Lower leg skin (tissue), 4 donors: ENCODE measurements around the gene GPR137C. TPM values are rescaled to one million over a fixed set of nuclear protein-coding genes. Genes with fewer than 3 reads are reported as not detected.
"Not testable (repeated sequence)": the region's sequence is repeated elsewhere in the genome, so short reads cannot be mapped to it uniquely, and the experiment has no call there.

ENCODE experiments used
- DNase-seq, 2 donors: peaks; one replicate each; pipeline ENCODE4 v3.0.0-alpha.2; 2019; ENCODE audit warnings: low spot score in 2 of 2
- H3K4me3 ChIP-seq: fragments of 200-600 bp; sonication (generic); 2 replicates; pipeline ENCODE4 v1.5.1; 2017; ENCODE audit warnings: mild to moderate bottlenecking, low read depth; ENCODE audit not compliant: poor library complexity, severe bottlenecking
- POLR2A ChIP-seq, 2 donors: fragments of 450-650 bp; IDR thresholded peaks; one replicate each; pipeline ENCODE4 v1.6.1; 2016 to 2017; ENCODE audit warnings: antibody characterized with exemption in 2 of 2, mild to moderate bottlenecking in 1 of 2, moderate library complexity in 1 of 2
- WGBS, 2 donors: methylation state at CpG; one replicate each; pipeline ENCODE4 v1.1.5; 2018; 5-methylcytosine and 5-hydroxymethylcytosine counted together
- intact Hi-C: fragments of 100-400 bp; cut with DNase I; formaldehyde crosslinking; loops from one replicate; pipeline ENCODE4 v1.15.0; 2023; ENCODE audit warnings: low total_unique reads
- total RNA-seq, 4 donors: library from RNA; depleted of rRNA; stranded (reverse); fragments of >200 nt; gene quantifications; one replicate each; pipeline ENCODE4 v1.1.0, GENCODE V29; 2016
- TF ChIP-seq, protein P1 (sequence below), 3 donors: fragments of 450-650 bp; IDR thresholded peaks; one replicate each; pipeline ENCODE4 v1.5.1; 2016; ENCODE audit warnings: antibody characterized with exemption in 3 of 3, mild to moderate bottlenecking in 3 of 3, moderate library complexity in 2 of 3

Gene GPR137C
- total RNA-seq, 4 donors from 2014 or later, result 0.08 to 0.96 (median 0.19) TPM

DNA sequence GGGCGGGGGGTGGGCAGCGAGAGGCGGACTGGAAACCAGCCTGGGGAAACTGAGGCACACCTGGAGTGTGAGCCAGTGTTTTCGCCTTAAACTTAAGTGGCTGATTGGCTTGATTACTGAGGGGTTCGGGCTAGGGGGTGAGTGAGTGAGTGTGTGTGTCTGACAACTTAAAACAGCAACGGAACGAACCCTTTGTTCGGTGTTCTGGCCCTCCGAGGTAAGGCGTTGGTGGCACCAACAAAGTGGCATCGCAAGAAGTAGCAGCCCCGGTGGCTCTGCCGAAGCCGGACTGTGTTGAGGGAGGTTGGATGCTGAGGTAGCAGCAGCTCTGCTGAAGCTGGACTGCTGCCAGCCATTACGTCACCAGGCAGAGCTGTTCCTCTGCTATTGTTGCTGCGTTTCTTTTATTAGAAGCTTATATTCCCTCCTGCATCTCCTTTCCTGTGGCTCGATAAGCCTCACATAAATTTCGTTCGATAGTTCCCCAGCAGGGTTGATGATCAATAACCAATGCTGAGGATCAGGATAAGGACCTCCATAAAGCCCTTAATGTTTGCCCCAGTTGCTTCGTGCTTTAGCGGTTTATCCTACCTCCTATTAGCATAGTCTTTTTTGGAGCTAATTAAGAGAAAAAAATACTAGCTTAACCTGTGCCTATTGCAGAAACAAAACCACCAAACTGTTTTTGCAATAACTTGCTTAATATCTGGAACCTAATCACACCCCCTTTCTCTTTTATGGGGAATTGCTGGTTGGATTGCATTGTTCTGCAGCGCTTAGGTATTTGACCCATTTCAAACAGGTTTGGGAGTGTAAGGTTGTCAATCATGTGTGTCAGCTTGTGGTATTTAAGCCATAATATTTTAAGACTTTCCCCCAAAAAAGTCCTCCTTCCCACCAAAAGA lies 1.3 kb downstream of the GPR137C start:
- intact Hi-C loops, result no loop called here
- H3K4me3 ChIP-seq, result peak overlapping the region; percentile 56
- WGBS, 2 donors, result 4 to 5% methylated on average over 22 of the region's 22 CpGs
- no peak for TF ChIP-seq POLR2A (IDR thresholded peaks at IDR 0.05)
- TF ChIP-seq, protein P1, sequence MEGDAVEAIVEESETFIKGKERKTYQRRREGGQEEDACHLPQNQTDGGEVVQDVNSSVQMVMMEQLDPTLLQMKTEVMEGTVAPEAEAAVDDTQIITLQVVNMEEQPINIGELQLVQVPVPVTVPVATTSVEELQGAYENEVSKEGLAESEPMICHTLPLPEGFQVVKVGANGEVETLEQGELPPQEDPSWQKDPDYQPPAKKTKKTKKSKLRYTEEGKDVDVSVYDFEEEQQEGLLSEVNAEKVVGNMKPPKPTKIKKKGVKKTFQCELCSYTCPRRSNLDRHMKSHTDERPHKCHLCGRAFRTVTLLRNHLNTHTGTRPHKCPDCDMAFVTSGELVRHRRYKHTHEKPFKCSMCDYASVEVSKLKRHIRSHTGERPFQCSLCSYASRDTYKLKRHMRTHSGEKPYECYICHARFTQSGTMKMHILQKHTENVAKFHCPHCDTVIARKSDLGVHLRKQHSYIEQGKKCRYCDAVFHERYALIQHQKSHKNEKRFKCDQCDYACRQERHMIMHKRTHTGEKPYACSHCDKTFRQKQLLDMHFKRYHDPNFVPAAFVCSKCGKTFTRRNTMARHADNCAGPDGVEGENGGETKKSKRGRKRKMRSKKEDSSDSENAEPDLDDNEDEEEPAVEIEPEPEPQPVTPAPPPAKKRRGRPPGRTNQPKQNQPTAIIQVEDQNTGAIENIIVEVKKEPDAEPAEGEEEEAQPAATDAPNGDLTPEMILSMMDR (IDR thresholded peaks at IDR 0.05), result no peak
- DNase-seq, result peak; percentile 77 to 97

- intact Hi-C loops, result no loop called here
- WGBS, 2 donors, result 98 to 99% methylated on average over 2 of the region's 2 CpGs
Observed at GRCh38 chr14:52558688-52559087, 6.1 kb downstream of the GPR137C start.

DNA sequence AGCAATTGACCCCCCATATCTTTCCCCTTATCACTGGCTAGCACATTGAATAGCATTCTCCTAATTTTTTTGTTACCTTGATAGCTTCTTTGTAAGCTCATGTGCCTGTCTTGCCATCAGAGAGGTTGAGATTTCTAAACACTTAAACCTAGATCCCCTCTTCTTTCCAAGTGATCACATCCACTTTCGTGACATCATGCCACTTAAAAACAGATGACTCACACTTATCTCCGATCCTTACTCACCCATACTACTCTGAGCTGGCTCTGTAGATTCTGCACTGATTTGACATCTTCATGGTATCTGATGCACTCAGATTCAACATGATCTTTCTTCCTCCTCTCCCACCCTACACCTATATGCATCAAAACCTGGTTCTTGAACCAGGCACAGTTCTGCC lies 10.5 kb downstream of the GPR137C start:
- 64 to 70% methylated on average over 2 of the region's 2 CpGs for WGBS, 2 donors
- intact Hi-C loops, result no loop called here
- TF ChIP-seq, protein P1 (IDR thresholded peaks at IDR 0.05), result no peak
- no peak for TF ChIP-seq POLR2A (IDR thresholded peaks at IDR 0.05)
- H3K4me3 ChIP-seq, result no peak overlapping the region
- no peak for DNase-seq

More at GRCh38 chr14:52558688-52559087, 6.1 kb downstream of the GPR137C start:
- no peak overlapping the region for H3K4me3 ChIP-seq
- no peak for DNase-seq
- TF ChIP-seq, protein P1 (IDR thresholded peaks at IDR 0.05), result no peak
- TF ChIP-seq POLR2A (IDR thresholded peaks at IDR 0.05), result no peak

DNA sequence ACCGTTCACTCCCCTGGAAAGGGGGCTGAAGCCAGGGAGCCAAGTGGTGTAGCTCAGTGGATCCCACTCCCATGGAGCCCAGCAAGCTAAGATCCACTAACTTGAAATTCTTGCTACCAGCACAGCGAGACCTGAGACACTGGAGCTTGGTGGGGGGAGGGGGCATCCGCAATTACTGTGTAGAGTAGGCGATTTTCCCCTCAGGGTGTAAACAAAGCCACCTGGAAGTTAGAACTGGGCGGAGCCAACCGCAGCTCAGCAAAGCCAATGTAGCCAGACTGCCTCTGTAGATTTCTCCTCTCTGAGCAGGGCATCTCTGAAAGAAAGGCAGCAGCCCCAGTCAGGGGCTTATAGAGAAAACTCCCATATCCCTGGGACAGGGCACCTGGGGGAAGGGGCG lies 15.8 kb downstream of the GPR137C start:
- WGBS, 2 donors, result 62 to 78% methylated on average over 7 of the region's 7 CpGs
- intact Hi-C loops, DNase-seq, H3K4me3 ChIP-seq: not testable (repeated sequence)

DNA sequence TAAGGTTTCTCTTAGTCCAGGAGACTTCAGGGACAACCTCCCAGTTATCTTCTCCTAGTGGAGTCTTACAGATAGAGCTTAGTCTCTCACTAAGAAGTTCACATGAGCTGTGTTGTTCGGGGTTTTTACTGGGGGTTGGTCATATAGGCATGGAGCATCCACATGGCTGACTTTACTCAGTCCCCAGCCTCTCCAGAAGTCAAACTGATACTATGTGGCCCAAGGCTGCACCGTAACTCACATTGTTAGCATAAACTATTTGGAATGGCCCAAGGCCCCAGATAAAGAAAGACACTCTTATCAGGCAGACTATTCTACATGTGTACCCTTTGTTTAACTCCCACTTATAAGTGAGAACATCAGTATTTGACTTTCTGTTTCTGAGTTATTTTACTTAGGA lies 23.2 kb downstream of the GPR137C start:
- intact Hi-C loops, result no loop called here
- H3K4me3 ChIP-seq, result no peak overlapping the region
- WGBS, 2 donors, result 92 to 94% methylated on average over 2 of the region's 2 CpGs

DNA sequence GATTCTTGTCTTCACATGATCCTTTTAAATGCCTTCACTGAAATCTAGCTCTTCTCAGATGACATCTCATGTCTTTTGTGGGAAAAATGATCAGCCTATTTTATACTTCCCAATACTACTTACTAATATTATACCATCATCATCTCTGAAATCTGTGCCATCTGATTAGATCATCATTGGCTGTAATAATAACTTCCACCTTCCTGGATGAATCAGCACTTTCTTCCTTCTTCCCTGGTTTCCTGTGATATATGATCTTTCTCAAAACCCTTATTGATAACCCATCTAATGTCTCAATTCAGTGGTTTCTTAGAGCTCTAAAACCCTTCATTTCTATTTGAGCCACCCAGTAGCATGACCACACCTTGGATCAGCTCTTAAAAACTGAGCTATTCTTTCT lies 30.9 kb downstream of the GPR137C start:
- no peak for DNase-seq
- TF ChIP-seq, protein P1 (IDR thresholded peaks at IDR 0.05), result no peak
- no peak for TF ChIP-seq POLR2A (IDR thresholded peaks at IDR 0.05)
- H3K4me3 ChIP-seq, result no peak overlapping the region
- intact Hi-C loops, result no loop called here

More for the DNA sequence above, 23.2 kb downstream of the GPR137C start:
- TF ChIP-seq, protein P1 (IDR thresholded peaks at IDR 0.05), result no peak
- no peak for TF ChIP-seq POLR2A (IDR thresholded peaks at IDR 0.05)
- no peak for DNase-seq
